HUES6 (cell line): ENCODE data around the gene VMP1.
"Not testable (repeated sequence)": the region's sequence is repeated elsewhere in the genome, so short reads cannot be mapped to it uniquely, and the experiment has no call there.

Source experiments
- H3K27ac ChIP-seq: 2 replicates; pipeline ENCODE4 v1.7.0; 2013; ENCODE audit warnings: low read depth, mild to moderate bottlenecking, low read length, inconsistent platforms
- H3K27me3 ChIP-seq: 2 replicates; pipeline ENCODE4 v1.6.1; 2013; ENCODE audit warnings: low read length; ENCODE audit not compliant: control insufficient read depth, insufficient read depth
- H3K36me3 ChIP-seq: 2 replicates; pipeline ENCODE4 v1.6.1; 2013; ENCODE audit warnings: low read length; ENCODE audit not compliant: control insufficient read depth, insufficient read depth
- H3K4me1 ChIP-seq: 2 replicates; pipeline ENCODE4 v1.6.1; 2013; ENCODE audit warnings: low read length; ENCODE audit not compliant: control insufficient read depth, insufficient read depth
- H3K4me3 ChIP-seq: 2 replicates; pipeline ENCODE4 v1.5.1; 2013; ENCODE audit warnings: low read depth, low read length
- H3K9ac ChIP-seq: one replicate; pipeline ENCODE4 v1.6.1; 2013; ENCODE audit warnings: mild to moderate bottlenecking, low read length
- H3K9me3 ChIP-seq: 2 replicates; pipeline ENCODE4 v1.6.1; 2013; ENCODE audit warnings: low read depth, low read length; ENCODE audit not compliant: control insufficient read depth, insufficient read depth

VMP1 gene

DNA sequence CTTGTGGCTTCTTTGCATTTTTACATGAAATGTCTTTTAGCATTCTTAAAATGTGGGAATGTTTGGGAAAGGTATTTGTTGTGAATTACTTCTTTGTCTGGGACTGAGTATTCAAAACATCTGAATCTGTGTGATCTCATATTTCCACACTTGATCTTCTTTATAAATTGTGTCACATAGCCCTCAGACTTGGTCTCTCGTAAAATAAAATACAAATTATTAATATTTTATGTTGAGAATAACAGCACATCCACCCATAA lies 103.4 kb downstream of the VMP1 start:
- Histone ChIP-seq H3K9ac (no peak overlapping the region), H3K9me3 (no peaks in the 10 kb centered on the region), H3K4me3 (no peak overlapping the region), H3K27me3 (no peaks in the 10 kb centered on the region), H3K36me3 (peaks cover 8% of the 10 kb centered on the region; the same call in 1 of the 2 replicates), H3K4me1 (no peaks in the 10 kb centered on the region), H3K27ac (no peak overlapping the region)

DNA sequence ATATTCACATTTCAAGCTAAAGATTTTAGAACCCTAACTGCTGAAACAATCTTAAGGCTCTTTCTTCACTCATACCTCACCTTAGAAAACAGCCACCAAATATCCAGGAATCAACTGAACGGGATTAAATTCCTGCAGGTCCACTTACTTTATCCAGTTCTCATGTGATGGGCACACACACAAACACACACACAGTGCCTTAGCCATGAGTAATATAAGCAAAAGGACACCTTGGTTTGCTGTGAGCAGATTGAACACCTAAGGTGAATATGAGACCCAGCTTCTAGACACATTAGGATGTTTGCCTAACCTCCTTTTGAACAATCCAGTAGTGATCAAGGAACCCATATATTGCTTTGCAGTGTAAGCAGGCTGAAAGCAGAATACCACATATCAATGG lies 103.8 kb downstream of the VMP1 start:
- Histone ChIP-seq H3K27me3 (no peaks in the 10 kb centered on the region), H3K36me3 (peaks cover 8% of the 10 kb centered on the region; the same call in 1 of the 2 replicates), H3K27ac (no peak overlapping the region), H3K4me3 (no peak overlapping the region), H3K4me1 (no peaks in the 10 kb centered on the region), H3K9ac (no peak overlapping the region), H3K9me3 (no peaks in the 10 kb centered on the region)

DNA sequence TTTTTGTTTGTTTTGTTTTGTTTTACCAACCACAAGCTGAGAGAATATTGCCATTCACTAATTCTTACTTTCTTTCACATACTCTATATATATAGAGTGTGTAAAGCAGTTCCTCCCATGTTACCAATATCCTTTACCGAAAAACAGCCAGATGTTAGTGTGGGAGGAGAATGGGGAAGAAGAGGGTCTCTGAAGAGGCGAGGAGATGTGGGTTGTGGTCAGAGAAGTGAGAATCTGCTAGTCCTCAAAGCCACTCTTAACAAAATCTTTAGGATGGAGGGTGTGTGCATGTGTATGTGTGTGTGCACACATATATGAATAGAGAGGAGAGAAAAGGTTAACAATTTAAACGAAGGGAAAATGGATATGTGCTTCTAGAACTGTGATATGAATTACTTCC lies 104.7 kb downstream of the VMP1 start:
- no peaks in the 10 kb centered on the region for H3K27me3 ChIP-seq
- no peak overlapping the region for H3K9ac ChIP-seq
- peaks cover 8% of the 10 kb centered on the region; the same call in 1 of the 2 replicates for H3K36me3 ChIP-seq
- no peak overlapping the region for H3K4me3 ChIP-seq
- H3K4me1 ChIP-seq, result no peaks in the 10 kb centered on the region
- no peak overlapping the region for H3K27ac ChIP-seq
- no peaks in the 10 kb centered on the region for H3K9me3 ChIP-seq

DNA sequence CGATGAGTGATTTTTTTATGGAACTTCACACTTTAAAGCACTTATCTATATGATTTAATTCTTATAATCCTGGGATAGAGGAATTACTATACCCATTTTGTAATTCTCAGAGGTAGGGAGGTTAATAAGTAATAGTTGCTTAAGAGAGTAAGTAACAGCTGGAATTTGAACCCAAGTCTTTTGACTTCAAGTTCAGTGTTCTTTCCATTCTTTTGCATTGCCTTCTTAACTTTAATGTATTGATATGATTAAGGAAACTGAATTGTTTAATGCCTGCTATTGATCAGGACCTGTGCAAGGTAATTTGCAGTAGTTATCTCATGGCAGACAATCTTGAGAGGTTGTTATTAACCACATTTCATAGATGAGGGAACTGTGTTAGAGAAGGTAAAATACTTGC lies 106.8 kb downstream of the VMP1 start:
- no peak overlapping the region for H3K9ac ChIP-seq
- no peaks in the 10 kb centered on the region for H3K4me1 ChIP-seq

DNA sequence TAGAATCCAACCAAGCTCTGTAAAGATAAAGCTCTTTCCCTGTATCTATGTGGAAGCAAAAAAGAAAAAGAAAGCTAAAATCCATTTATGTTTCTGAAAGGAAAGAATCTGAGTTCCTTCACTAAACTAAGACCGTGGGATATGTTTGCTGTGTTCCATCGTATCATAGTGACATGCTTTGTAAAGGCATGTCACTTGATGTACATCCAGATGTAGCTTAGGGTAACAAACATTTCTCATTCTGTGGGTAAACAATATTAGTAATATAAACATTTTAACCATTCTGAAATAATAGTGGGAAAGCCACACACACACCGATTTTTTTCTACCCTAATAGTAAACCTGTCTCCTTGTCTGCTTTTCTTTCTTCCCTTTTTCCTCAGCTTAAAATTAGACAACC lies 107.2 kb downstream of the VMP1 start:
- Histone ChIP-seq H3K4me1 (no peaks in the 10 kb centered on the region), H3K9me3 (no peaks in the 10 kb centered on the region), H3K4me3 (no peak overlapping the region), H3K27ac (no peak overlapping the region), H3K9ac (no peak overlapping the region), H3K27me3 (no peaks in the 10 kb centered on the region), H3K36me3 (peaks cover 8% of the 10 kb centered on the region)

More for the DNA sequence above, 106.8 kb downstream of the VMP1 start:
- Histone ChIP-seq H3K27ac (no peak overlapping the region), H3K9me3 (no peaks in the 10 kb centered on the region), H3K4me3 (no peak overlapping the region), H3K27me3 (no peaks in the 10 kb centered on the region), H3K36me3 (peaks cover 8% of the 10 kb centered on the region)

DNA sequence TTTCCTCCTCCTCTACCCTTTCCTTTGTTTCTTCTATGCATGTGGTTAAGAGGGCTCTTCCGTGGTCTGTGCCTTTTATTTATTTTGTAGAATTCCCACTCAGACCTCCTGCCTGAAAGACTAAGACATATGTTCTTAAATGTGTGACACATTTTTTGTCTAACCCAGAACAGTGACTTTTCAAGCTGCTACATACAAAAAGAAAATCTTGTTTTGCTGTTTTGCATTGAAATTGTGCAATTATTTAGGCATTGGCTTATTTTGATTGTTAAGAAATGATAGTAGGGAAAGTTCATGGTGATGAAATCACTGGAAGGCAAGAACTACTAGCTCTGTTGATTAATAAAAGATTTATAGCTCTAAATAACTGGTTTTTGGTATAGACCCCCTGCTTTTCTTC lies 108.5 kb downstream of the VMP1 start:
- Histone ChIP-seq H3K9me3 (no peaks in the 10 kb centered on the region), H3K27me3 (no peaks in the 10 kb centered on the region), H3K27ac (no peak overlapping the region), H3K36me3 (peaks cover 8% of the 10 kb centered on the region), H3K4me3 (no peak overlapping the region), H3K9ac (no peak overlapping the region), H3K4me1 (no peaks in the 10 kb centered on the region)

DNA sequence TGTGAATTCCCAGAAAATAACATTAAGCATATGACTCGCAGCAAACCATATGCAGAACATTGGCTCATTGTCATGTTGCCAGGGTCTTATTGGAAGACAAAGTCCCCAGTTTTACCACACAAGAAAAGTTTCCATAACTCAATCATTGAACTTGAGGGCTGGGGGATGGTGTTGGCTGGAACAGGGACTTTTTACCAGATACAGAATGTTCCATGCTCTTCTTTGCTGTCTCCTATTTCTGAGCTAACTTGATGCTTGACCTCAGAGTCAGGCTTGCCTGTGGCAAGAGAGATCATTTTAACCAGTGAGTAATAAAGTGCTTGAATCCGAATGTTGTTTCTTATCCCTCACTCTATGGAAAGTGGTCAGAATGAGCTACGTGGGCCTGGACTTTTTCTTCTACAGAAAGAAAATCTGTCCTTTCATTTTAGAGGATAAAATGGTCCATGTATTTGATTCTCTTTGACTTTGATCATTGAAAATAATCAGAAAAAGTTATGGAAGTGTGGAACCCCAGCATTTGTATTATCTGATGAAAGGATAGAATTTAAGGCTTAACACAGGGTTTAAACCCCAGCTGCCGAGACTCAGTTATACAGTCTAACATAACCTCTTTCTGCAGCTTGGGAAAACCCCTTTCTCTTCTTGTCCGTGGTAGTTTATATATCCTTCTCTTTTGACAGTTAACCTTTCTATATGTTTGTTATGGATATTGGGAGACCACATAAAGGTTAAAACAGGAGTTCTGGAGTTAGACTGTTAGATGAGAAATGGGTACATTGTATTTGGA lies 118.3 kb downstream of the VMP1 start:
- Histone ChIP-seq H3K9me3 (no peaks in the 10 kb centered on the region), H3K4me1 (peaks cover 39% of the 10 kb centered on the region), H3K27ac (peak overlapping the region; percentile 43; the same call in 1 of the 2 replicates), H3K27me3 (no peaks in the 10 kb centered on the region), H3K9ac (no peak overlapping the region), H3K4me3 (no peak overlapping the region), H3K36me3 (no peaks in the 10 kb centered on the region)

DNA sequence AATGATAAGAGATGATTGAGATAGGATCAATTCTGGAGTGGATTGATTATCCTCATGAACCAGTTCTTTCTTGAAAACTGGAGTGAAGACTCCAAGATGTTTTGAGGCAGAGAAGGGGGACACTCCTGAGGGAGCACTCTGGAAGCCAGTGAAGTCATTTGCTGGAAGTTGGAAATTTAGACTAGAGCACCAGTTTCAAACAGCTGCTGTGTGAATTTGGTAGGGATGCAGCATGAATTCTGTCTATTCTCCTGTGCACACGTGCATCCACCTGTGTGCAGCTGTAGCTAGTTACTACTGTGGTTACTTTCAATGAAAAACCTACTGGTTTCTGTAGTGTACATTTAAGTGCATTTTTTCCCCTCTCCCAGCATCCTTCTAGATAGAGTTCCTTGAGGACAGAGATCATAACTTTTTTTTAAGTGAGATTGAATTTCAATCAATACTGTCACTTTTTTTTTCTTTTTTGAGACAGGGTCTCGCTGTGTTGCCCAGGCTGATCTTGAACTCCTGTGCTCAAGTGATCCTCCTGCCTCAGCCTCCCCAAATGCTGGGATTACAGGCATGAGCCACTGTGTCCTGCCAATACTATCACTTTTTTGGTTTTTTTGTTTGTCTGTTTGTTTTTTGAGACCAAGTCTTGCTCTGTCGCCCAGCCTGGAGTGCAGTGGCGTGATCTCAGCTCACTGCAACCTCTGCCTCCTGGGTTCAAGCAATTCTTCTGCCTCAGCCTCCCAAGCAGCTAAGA lies 119.4 kb downstream of the VMP1 start:
- Histone ChIP-seq H3K9me3 (no peaks in the 10 kb centered on the region), H3K9ac (no peak overlapping the region), H3K4me3 (no peak overlapping the region), H3K27ac (no peak overlapping the region; the same call in 1 of the 2 replicates), H3K4me1 (peaks cover 39% of the 10 kb centered on the region), H3K27me3 (no peaks in the 10 kb centered on the region), H3K36me3 (no peaks in the 10 kb centered on the region)

DNA sequence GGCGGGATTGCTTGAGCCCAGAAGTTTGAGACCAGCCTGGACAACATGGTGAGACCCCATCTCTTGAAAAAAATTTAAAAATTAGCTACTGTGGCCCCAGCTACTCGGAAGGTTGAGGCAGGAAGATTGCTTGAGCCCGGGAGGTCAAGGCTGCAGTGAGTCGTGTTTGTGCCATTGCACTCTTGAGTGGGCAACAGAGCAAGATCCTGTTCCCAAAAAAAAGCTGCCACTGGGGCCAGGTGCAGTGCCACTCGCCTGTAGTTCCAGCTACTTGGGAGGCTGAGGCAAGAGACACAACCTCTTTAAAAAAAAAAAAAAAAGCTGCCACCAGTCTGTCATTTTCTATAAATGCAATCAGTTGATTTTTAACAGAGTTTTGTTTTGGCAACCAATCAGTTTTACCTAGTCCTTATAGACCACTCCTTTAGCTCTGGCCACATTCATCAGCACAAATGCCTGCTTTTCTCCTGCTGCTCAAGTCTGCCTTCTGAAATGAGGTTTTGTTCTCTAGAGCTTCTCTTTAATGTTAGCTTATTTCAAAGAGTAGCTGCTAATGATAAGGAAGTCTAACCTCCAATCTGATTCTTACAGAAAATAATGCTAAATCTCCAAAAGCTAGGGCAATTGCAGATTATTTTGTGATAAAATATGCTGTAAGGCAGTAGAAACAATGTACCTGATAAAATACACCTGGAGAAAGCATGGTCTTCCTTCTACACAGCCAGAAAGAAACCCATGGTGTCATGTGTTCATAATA lies 120.4 kb downstream of the VMP1 start:
- H3K27ac ChIP-seq, result no peak overlapping the region
- no peaks in the 10 kb centered on the region for H3K9me3 ChIP-seq
- peaks cover 41% of the 10 kb centered on the region for H3K4me1 ChIP-seq
- no peak overlapping the region for H3K4me3 ChIP-seq
- no peaks in the 10 kb centered on the region for H3K27me3 ChIP-seq
- H3K36me3 ChIP-seq, result no peaks in the 10 kb centered on the region
- no peak overlapping the region for H3K9ac ChIP-seq

DNA sequence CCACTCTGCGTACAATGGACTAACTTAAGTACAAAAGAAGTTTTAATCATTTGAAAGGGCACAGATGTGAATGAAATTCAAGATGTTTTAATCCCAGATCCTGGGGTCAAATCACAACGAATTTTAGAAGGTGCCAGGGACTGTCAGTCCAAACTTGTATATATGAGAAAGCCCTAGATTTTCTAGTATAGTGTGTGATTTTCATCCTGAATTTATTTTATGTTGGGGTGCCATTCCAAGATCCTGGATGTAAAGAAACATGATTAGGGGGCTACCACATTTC lies 121.0 kb downstream of the VMP1 start:
- no peaks in the 10 kb centered on the region for H3K36me3 ChIP-seq

DNA sequence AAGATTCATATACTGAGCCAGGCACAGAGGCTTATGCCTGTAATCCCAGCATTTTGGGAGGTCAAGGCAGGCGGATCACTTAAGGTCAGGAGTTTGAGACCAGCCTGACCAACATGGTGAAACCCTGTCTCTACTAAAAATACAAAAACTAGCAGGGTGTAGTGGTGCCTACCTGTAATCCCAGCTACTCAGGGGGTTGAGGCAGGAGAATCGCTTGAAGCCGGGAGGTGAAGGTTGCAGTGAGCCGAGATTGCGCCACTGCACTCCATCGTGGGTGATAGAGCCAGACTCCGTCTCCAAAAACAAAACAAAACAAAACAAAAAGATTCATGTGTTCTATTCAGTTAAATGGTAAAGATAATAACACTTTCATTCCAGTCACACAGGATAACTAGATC lies 121.4 kb downstream of the VMP1 start:
- not testable (repeated sequence) for H3K9ac ChIP-seq, H3K27me3 ChIP-seq, H3K27ac ChIP-seq, H3K4me3 ChIP-seq, H3K9me3 ChIP-seq, H3K36me3 ChIP-seq
- H3K4me1 ChIP-seq, result peaks cover 44% of the 10 kb centered on the region

More for the DNA sequence above, 121.0 kb downstream of the VMP1 start:
- Histone ChIP-seq H3K4me3 (no peak overlapping the region), H3K9ac (no peak overlapping the region), H3K27me3 (no peaks in the 10 kb centered on the region), H3K4me1 (peaks cover 44% of the 10 kb centered on the region), H3K9me3 (no peaks in the 10 kb centered on the region), H3K27ac (no peak overlapping the region)
